Measurements from ENCODE around the gene GLI1. TPM values are rescaled to one million over a fixed set of nuclear protein-coding genes. Genes with fewer than 3 reads are reported as not detected.

The GLI1 gene
- polyA plus RNA-seq, 2 donors = 0.16 to 0.28 TPM

GRCh38 chr12:57479043-57479375 is 19.4 kb downstream of the GLI1 start:
- 82% methylated on average over 10 of the region's 10 CpGs for WGBS, 2 donors
- peaks cover 0 to 11% of the 10 kb centered on the region in 2 donors for H3K27me3 ChIP-seq (ENCODE audit: control insufficient read depth in 1 of 2, insufficient read depth in 2 of 2, low read length in 2 of 2)

GRCh38 chr12:57479376-57480115 is 20.0 kb downstream of the GLI1 start, which contains the start of gene ARHGAP9:
Gene ARHGAP9, minus strand, starts transcription at chr12:57479866. Its CDS starts 460 bp downstream, at chr12:57479406.
- 66 to 74% methylated on average over 6 of the region's 6 CpGs for WGBS, 2 donors
- peaks cover 0 to 11% of the 10 kb centered on the region in 2 donors for H3K27me3 ChIP-seq (ENCODE audit: control insufficient read depth in 1 of 2, insufficient read depth in 2 of 2, low read length in 2 of 2)

More at GRCh38 chr12:57479043-57479375, 19.4 kb downstream of the GLI1 start:
- Histone ChIP-seq H3K9me3 (ENCODE audit: control insufficient read depth in 2 of 2, insufficient read depth in 1 of 2, low read depth in 1 of 2, low read length in 1 of 2) (no peaks in the 10 kb centered on the region), H3K36me3 (ENCODE audit: control insufficient read depth in 2 of 2, insufficient read depth in 2 of 2, low read length in 1 of 2) (no peaks in the 10 kb centered on the region), H3K27ac (ENCODE audit: low read depth in 2 of 2, low read length in 1 of 2) (peak overlapping the region; percentile 53 to 57), H3K4me1 (ENCODE audit: control insufficient read depth in 2 of 2, insufficient read depth in 2 of 2, low read length in 1 of 2) (peaks cover 4 to 19% of the 10 kb centered on the region in 2 donors), H3K4me3 (ENCODE audit: low read depth in 1 of 2, low read length in 2 of 2) (no peak overlapping the region)

GRCh38 chr12:57481671-57482070 is 22.1 kb downstream of the GLI1 start:
- Histone ChIP-seq H3K4me3 (ENCODE audit: low read depth in 1 of 2, low read length in 2 of 2) (no peak overlapping the region), H3K4me1 (ENCODE audit: control insufficient read depth in 2 of 2, insufficient read depth in 2 of 2, low read length in 1 of 2) (peaks cover 0 to 2% of the 10 kb centered on the region in 2 donors), H3K27ac (ENCODE audit: low read depth in 2 of 2, low read length in 1 of 2) (no peak overlapping the region), H3K27me3 (ENCODE audit: control insufficient read depth in 1 of 2, insufficient read depth in 2 of 2, low read length in 2 of 2) (peaks cover 0 to 2% of the 10 kb centered on the region in 2 donors), H3K9me3 (ENCODE audit: control insufficient read depth in 2 of 2, insufficient read depth in 1 of 2, low read depth in 1 of 2, low read length in 1 of 2) (no peaks in the 10 kb centered on the region), H3K36me3 (ENCODE audit: control insufficient read depth in 2 of 2, insufficient read depth in 2 of 2, low read length in 1 of 2) (no peaks in the 10 kb centered on the region)
- 78 to 80% methylated on average over 1 of the region's 1 CpG for WGBS, 2 donors

More at GRCh38 chr12:57479376-57480115, 20.0 kb downstream of the GLI1 start, which contains the start of gene ARHGAP9:
- H3K36me3 ChIP-seq (ENCODE audit: control insufficient read depth in 2 of 2, insufficient read depth in 2 of 2, low read length in 1 of 2) = no peaks in the 10 kb centered on the region
- H3K27ac ChIP-seq (ENCODE audit: low read depth in 2 of 2, low read length in 1 of 2) = peak within 1 kb of the TSS; percentile 53 to 57
- no peak within 1 kb of the TSS for H3K4me3 ChIP-seq (ENCODE audit: low read depth in 1 of 2, low read length in 2 of 2)
- no peaks in the 10 kb centered on the region for H3K9me3 ChIP-seq (ENCODE audit: control insufficient read depth in 2 of 2, insufficient read depth in 1 of 2, low read depth in 1 of 2, low read length in 1 of 2)
- H3K4me1 ChIP-seq (ENCODE audit: control insufficient read depth in 2 of 2, insufficient read depth in 2 of 2, low read length in 1 of 2) = peaks cover 4 to 19% of the 10 kb centered on the region in 2 donors

- WGBS, 2 donors = 61 to 66% methylated on average over 5 of the region's 5 CpGs
These were observed 23.9 kb downstream of the GLI1 start for GRCh38 chr12:57483466-57483865.

GRCh38 chr12:57485695-57486094 is 26.1 kb downstream of the GLI1 start:
- Histone ChIP-seq H3K27me3 (ENCODE audit: control insufficient read depth in 1 of 2, insufficient read depth in 2 of 2, low read length in 2 of 2) (peaks cover 0 to 2% of the 10 kb centered on the region in 2 donors), H3K4me1 (ENCODE audit: control insufficient read depth in 2 of 2, insufficient read depth in 2 of 2, low read length in 1 of 2) (peaks cover 6 to 8% of the 10 kb centered on the region in 2 donors), H3K36me3 (ENCODE audit: control insufficient read depth in 2 of 2, insufficient read depth in 2 of 2, low read length in 1 of 2) (peaks cover 5 to 10% of the 10 kb centered on the region in 2 donors), H3K4me3 (ENCODE audit: low read depth in 1 of 2, low read length in 2 of 2) (no peak overlapping the region), H3K9me3 (ENCODE audit: control insufficient read depth in 2 of 2, insufficient read depth in 1 of 2, low read depth in 1 of 2, low read length in 1 of 2) (no peaks in the 10 kb centered on the region), H3K27ac (ENCODE audit: low read depth in 2 of 2, low read length in 1 of 2) (no peak overlapping the region)

More at GRCh38 chr12:57483466-57483865, 23.9 kb downstream of the GLI1 start:
- Histone ChIP-seq H3K9me3 (ENCODE audit: control insufficient read depth in 2 of 2, insufficient read depth in 1 of 2, low read depth in 1 of 2, low read length in 1 of 2) (no peaks in the 10 kb centered on the region), H3K4me3 (ENCODE audit: low read depth in 1 of 2, low read length in 2 of 2) (no peak overlapping the region), H3K27me3 (ENCODE audit: control insufficient read depth in 1 of 2, insufficient read depth in 2 of 2, low read length in 2 of 2) (peaks cover 0 to 2% of the 10 kb centered on the region in 2 donors), H3K36me3 (ENCODE audit: control insufficient read depth in 2 of 2, insufficient read depth in 2 of 2, low read length in 1 of 2) (no peaks in the 10 kb centered on the region), H3K4me1 (ENCODE audit: control insufficient read depth in 2 of 2, insufficient read depth in 2 of 2, low read length in 1 of 2) (peaks cover 0 to 3% of the 10 kb centered on the region in 2 donors), H3K27ac (ENCODE audit: low read depth in 2 of 2, low read length in 1 of 2) (no peak overlapping the region)

GRCh38 chr12:57487055-57487596 is 27.5 kb downstream of the GLI1 start:
- Histone ChIP-seq H3K4me1 (ENCODE audit: control insufficient read depth in 2 of 2, insufficient read depth in 2 of 2, low read length in 1 of 2) (peaks cover 6 to 8% of the 10 kb centered on the region in 2 donors), H3K36me3 (ENCODE audit: control insufficient read depth in 2 of 2, insufficient read depth in 2 of 2, low read length in 1 of 2) (peaks cover 5 to 10% of the 10 kb centered on the region in 2 donors), H3K4me3 (ENCODE audit: low read depth in 1 of 2, low read length in 2 of 2) (no peak overlapping the region), H3K27me3 (ENCODE audit: control insufficient read depth in 1 of 2, insufficient read depth in 2 of 2, low read length in 2 of 2) (no peaks in the 10 kb centered on the region), H3K27ac (ENCODE audit: low read depth in 2 of 2, low read length in 1 of 2) (no peak overlapping the region), H3K9me3 (ENCODE audit: control insufficient read depth in 2 of 2, insufficient read depth in 1 of 2, low read depth in 1 of 2, low read length in 1 of 2) (no peaks in the 10 kb centered on the region)
- 84 to 86% methylated on average over 27 of the region's 27 CpGs for WGBS, 2 donors

- Histone ChIP-seq H3K4me1 (ENCODE audit: control insufficient read depth in 2 of 2, insufficient read depth in 2 of 2, low read length in 1 of 2) (peaks cover 6 to 8% of the 10 kb centered on the region in 2 donors), H3K4me3 (ENCODE audit: low read depth in 1 of 2, low read length in 2 of 2) (peak within 1 kb of the TSS; percentile 72 to 91), H3K27me3 (ENCODE audit: control insufficient read depth in 1 of 2, insufficient read depth in 2 of 2, low read length in 2 of 2) (no peaks in the 10 kb centered on the region), H3K36me3 (ENCODE audit: control insufficient read depth in 2 of 2, insufficient read depth in 2 of 2, low read length in 1 of 2) (peaks cover 5 to 10% of the 10 kb centered on the region in 2 donors), H3K9me3 (ENCODE audit: control insufficient read depth in 2 of 2, insufficient read depth in 1 of 2, low read depth in 1 of 2, low read length in 1 of 2) (no peaks in the 10 kb centered on the region), H3K27ac (ENCODE audit: low read depth in 2 of 2, low read length in 1 of 2) (peak within 1 kb of the TSS; percentile 54 to 72)
- whole genome bisulfite sequencing, 2 donors = 5 to 7% methylated on average over 46 to 47 of the region's 47 CpGs
These were observed 28.2 kb downstream of the GLI1 start, which contains the start of gene MARS1 for GRCh38 chr12:57487597-57488401. Gene MARS1, plus strand, starts transcription at chr12:57488068. Its CDS starts 23 bp downstream, at chr12:57488091.

- H3K27me3 ChIP-seq (ENCODE audit: control insufficient read depth in 1 of 2, insufficient read depth in 2 of 2, low read length in 2 of 2) = no peaks in the 10 kb centered on the region
- no peaks in the 10 kb centered on the region for H3K9me3 ChIP-seq (ENCODE audit: control insufficient read depth in 2 of 2, insufficient read depth in 1 of 2, low read depth in 1 of 2, low read length in 1 of 2)
- H3K36me3 ChIP-seq (ENCODE audit: control insufficient read depth in 2 of 2, insufficient read depth in 2 of 2, low read length in 1 of 2) = peaks cover 5 to 10% of the 10 kb centered on the region in 2 donors
- WGBS, 2 donors = 27 to 30% methylated on average over 11 of the region's 11 CpGs
- peak overlapping the region; percentile 72 to 91 for H3K4me3 ChIP-seq (ENCODE audit: low read depth in 1 of 2, low read length in 2 of 2)
- peak overlapping the region; percentile 54 to 72 for H3K27ac ChIP-seq (ENCODE audit: low read depth in 2 of 2, low read length in 1 of 2)
- peaks cover 6 to 8% of the 10 kb centered on the region in 2 donors for H3K4me1 ChIP-seq (ENCODE audit: control insufficient read depth in 2 of 2, insufficient read depth in 2 of 2, low read length in 1 of 2)
These were observed 29.0 kb downstream of the GLI1 start for GRCh38 chr12:57488402-57489156.
